Measurements from ENCODE around the gene FOXK2. TPM values are rescaled to one million over a fixed set of nuclear protein-coding genes. Genes with fewer than 3 reads are reported as not detected.

Gene FOXK2
- total and polyA plus RNA-seq, 8 donors = 17.7 to 27.9 (median 19.8) TPM

GRCh38 chr17:82594571-82594970, 75.0 kb downstream of the FOXK2 start:
- Histone ChIP-seq H3K27ac (no peak overlapping the region), H3K36me3 (peaks cover 0 to 4% (median 0%) of the 10 kb centered on the region in 3 donors), H3K4me1 (peaks cover 0 to 10% (median 4%) of the 10 kb centered on the region in 3 donors), H3K9me3 (no peaks in the 10 kb centered on the region), H3K27me3 (no peaks in the 10 kb centered on the region), H3K4me3 (no peak overlapping the region)
- FAIRE-seq (no peak), DNase-seq (peak in 1 of 6 donors; percentile 35), ATAC-seq (no peak)
- WGBS, 2 donors = 94 to 95% methylated on average over 11 of the region's 11 CpGs
- no peak for TF ChIP-seq CTCF (IDR thresholded peaks at IDR 0.05)
- intact Hi-C loops (cut with DNase I) = no loop called here

- FAIRE-seq (no peak), DNase-seq (peak in 1 of 6 donors; percentile 14), ATAC-seq (no peak)
- H3K4me1 ChIP-seq = peaks cover 0 to 10% (median 4%) of the 10 kb centered on the region in 3 donors
- H3K9me3 ChIP-seq = no peaks in the 10 kb centered on the region
- peaks cover 0 to 4% (median 0%) of the 10 kb centered on the region in 3 donors for H3K36me3 ChIP-seq
- H3K27me3 ChIP-seq = no peaks in the 10 kb centered on the region
- H3K4me3 ChIP-seq = no peak overlapping the region
- 91 to 93% methylated on average over 21 of the region's 21 CpGs for WGBS, 2 donors
- no peak overlapping the region for H3K27ac ChIP-seq
- intact Hi-C loops (cut with DNase I) = no loop called here
- TF ChIP-seq CTCF (IDR thresholded peaks at IDR 0.05) = no peak
Observed at GRCh38 chr17:82595893-82596292, 76.4 kb downstream of the FOXK2 start.

- no peaks in the 10 kb centered on the region for H3K9me3 ChIP-seq
- peaks cover 0 to 6% (median under 1%) of the 10 kb centered on the region in 3 donors for H3K36me3 ChIP-seq
- no peak for FAIRE-seq
- H3K27ac ChIP-seq = no peak overlapping the region
- DNase-seq = no peak
- H3K4me3 ChIP-seq = no peak overlapping the region
- H3K4me1 ChIP-seq = peaks cover 0 to 10% (median 4%) of the 10 kb centered on the region in 3 donors
- no peak for ATAC-seq
- no peak for TF ChIP-seq CTCF (IDR thresholded peaks at IDR 0.05)
- H3K27me3 ChIP-seq = no peaks in the 10 kb centered on the region
- intact Hi-C loops (cut with DNase I) = no loop called here
- 90% methylated on average over 16 of the region's 16 CpGs for WGBS, 2 donors
Observed at GRCh38 chr17:82596296-82596695, 76.8 kb downstream of the FOXK2 start.

GRCh38 chr17:82596837-82597672, 77.5 kb downstream of the FOXK2 start:
- ATAC-seq (no peak), FAIRE-seq (no peak), DNase-seq (peak in 1 of 6 donors; percentile 18)
- intact Hi-C loops (cut with DNase I) = no loop called here
- Histone ChIP-seq H3K36me3 (peaks cover 0 to 12% (median 8%) of the 10 kb centered on the region in 3 donors), H3K9me3 (no peaks in the 10 kb centered on the region), H3K4me3 (no peak overlapping the region), H3K27me3 (no peaks in the 10 kb centered on the region), H3K4me1 (peaks cover 0 to 10% (median 4%) of the 10 kb centered on the region in 3 donors), H3K27ac (no peak overlapping the region)
- no peak for TF ChIP-seq CTCF (IDR thresholded peaks at IDR 0.05)
- WGBS, 2 donors = 92 to 94% methylated on average over 33 of the region's 33 CpGs
